ENCODE results near the gene KCNK10.

Gene KCNK10

DNA sequence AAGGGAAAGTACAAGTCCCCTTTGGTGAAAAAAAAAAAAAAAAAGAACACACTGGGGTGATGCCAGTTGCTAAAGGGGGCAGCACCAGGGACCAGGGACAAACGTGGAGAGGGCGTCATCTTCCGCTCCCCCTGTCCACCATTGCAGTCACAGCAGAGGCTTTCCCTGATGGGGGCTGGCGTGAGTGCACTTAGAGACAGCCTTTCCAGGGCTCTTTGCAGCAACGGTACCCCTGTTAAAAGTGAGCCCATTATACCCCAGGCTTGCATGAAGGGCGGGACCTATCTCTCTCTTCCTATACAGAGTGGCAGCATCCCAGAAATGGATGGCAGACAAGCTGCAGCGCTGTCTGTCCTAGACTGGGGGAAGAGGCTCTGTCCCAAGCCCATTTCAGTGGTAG is 155.0 kb downstream of the KCNK10 start:
- TF ChIP-seq, protein P1, sequence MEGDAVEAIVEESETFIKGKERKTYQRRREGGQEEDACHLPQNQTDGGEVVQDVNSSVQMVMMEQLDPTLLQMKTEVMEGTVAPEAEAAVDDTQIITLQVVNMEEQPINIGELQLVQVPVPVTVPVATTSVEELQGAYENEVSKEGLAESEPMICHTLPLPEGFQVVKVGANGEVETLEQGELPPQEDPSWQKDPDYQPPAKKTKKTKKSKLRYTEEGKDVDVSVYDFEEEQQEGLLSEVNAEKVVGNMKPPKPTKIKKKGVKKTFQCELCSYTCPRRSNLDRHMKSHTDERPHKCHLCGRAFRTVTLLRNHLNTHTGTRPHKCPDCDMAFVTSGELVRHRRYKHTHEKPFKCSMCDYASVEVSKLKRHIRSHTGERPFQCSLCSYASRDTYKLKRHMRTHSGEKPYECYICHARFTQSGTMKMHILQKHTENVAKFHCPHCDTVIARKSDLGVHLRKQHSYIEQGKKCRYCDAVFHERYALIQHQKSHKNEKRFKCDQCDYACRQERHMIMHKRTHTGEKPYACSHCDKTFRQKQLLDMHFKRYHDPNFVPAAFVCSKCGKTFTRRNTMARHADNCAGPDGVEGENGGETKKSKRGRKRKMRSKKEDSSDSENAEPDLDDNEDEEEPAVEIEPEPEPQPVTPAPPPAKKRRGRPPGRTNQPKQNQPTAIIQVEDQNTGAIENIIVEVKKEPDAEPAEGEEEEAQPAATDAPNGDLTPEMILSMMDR (conservative IDR thresholded peaks at IDR 0.05; ENCODE audit: low read depth, low read length) = no peak
- no peaks in the 10 kb centered on the region for H4K20me1 ChIP-seq (ENCODE audit: insufficient read depth)
- H3K4me1 ChIP-seq (ENCODE audit: low read depth, poor library complexity, severe bottlenecking) = no peaks in the 10 kb centered on the region
- no peak overlapping the region for H3K4me2 ChIP-seq
- no peaks in the 10 kb centered on the region for H3K27me3 ChIP-seq (ENCODE audit: insufficient read depth, low read depth)
- H3K27ac ChIP-seq = no peak overlapping the region
- H3K9ac ChIP-seq = no peak overlapping the region
- no peak overlapping the region for H3K4me3 ChIP-seq (IDR thresholded peaks at IDR 0.05; ENCODE audit: insufficient read depth, low read depth, low read length)
- no peak overlapping the region for H2AFZ ChIP-seq (ENCODE audit: low read depth)
- no peaks in the 10 kb centered on the region for H3K36me3 ChIP-seq (ENCODE audit: insufficient read depth)
- H3K79me2 ChIP-seq (ENCODE audit: insufficient read depth, low read depth) = no peaks in the 10 kb centered on the region

DNA sequence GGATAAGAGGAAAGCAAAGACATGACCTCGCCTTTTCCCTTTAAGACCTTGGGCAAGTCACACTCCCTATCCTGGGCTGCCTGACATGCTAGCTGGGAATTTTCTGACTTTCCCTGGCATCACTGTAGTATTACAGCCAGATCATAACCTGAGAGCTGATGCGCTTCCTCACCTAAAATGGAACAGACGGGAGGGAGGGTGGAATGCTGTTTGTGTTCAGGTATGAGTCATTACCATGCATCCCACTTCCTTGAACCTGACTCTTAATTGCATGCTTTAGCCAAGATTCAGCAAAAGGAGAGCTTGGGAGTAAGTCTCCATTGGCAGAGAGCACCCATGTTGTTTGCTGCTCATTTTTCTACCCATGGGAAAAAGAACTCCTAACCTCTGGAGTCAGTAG is 156.5 kb downstream of the KCNK10 start:
- no peak overlapping the region for H2AFZ ChIP-seq (ENCODE audit: low read depth)
- no peaks in the 10 kb centered on the region for H3K27me3 ChIP-seq (ENCODE audit: insufficient read depth, low read depth)

DNA sequence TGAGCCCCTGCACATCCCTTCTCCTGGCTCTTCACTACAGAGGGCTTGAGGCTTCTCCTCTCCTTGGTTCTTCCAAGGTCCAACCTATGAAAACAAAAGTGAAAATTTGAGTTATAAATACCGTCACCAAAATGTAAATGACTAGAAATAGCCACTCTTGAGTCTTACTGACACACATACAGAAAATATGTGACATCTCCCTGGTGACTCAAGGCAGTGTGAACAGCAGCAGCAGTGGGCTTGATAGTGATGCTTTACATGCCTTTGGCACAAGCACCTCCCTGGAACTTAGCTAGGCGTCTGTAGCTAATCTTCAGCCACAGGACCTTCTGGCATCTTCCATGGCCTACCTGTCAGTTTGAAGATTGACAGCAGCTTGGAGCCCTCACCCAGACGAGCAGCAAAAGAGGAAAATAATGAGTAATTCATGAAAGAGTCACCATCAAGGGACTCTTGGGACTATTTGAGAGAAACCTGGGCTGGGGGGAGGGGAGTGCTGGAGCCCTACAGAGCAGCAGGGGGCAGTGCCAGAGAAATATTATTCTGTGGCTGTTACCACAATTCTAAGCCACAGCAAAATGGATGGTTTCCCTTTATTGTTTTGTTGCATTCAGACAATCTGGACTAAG is 158.0 kb downstream of the KCNK10 start:
- Histone ChIP-seq H3K4me2 (no peak overlapping the region), H3K4me3 (IDR thresholded peaks at IDR 0.05; ENCODE audit: insufficient read depth, low read depth, low read length) (no peak overlapping the region), H4K20me1 (ENCODE audit: insufficient read depth) (no peaks in the 10 kb centered on the region), H3K27me3 (ENCODE audit: insufficient read depth, low read depth) (no peaks in the 10 kb centered on the region), H3K79me2 (ENCODE audit: insufficient read depth, low read depth) (no peaks in the 10 kb centered on the region), H3K27ac (no peak overlapping the region), H3K36me3 (ENCODE audit: insufficient read depth) (no peaks in the 10 kb centered on the region), H3K4me1 (ENCODE audit: low read depth, poor library complexity, severe bottlenecking) (no peaks in the 10 kb centered on the region), H2AFZ (ENCODE audit: low read depth) (no peak overlapping the region), H3K9ac (no peak overlapping the region)
- TF ChIP-seq, protein P1 (conservative IDR thresholded peaks at IDR 0.05; ENCODE audit: low read depth, low read length) = no peak

More for the DNA sequence above, 156.5 kb downstream of the KCNK10 start:
- H3K36me3 ChIP-seq (ENCODE audit: insufficient read depth) = no peaks in the 10 kb centered on the region
- H3K4me1 ChIP-seq (ENCODE audit: low read depth, poor library complexity, severe bottlenecking) = no peaks in the 10 kb centered on the region
- TF ChIP-seq, protein P1 (conservative IDR thresholded peaks at IDR 0.05; ENCODE audit: low read depth, low read length) = no peak
- no peaks in the 10 kb centered on the region for H4K20me1 ChIP-seq (ENCODE audit: insufficient read depth)
- no peak overlapping the region for H3K4me3 ChIP-seq (IDR thresholded peaks at IDR 0.05; ENCODE audit: insufficient read depth, low read depth, low read length)
- no peaks in the 10 kb centered on the region for H3K79me2 ChIP-seq (ENCODE audit: insufficient read depth, low read depth)
- no peak overlapping the region for H3K9ac ChIP-seq
- no peak overlapping the region for H3K4me2 ChIP-seq
- H3K27ac ChIP-seq = no peak overlapping the region

DNA sequence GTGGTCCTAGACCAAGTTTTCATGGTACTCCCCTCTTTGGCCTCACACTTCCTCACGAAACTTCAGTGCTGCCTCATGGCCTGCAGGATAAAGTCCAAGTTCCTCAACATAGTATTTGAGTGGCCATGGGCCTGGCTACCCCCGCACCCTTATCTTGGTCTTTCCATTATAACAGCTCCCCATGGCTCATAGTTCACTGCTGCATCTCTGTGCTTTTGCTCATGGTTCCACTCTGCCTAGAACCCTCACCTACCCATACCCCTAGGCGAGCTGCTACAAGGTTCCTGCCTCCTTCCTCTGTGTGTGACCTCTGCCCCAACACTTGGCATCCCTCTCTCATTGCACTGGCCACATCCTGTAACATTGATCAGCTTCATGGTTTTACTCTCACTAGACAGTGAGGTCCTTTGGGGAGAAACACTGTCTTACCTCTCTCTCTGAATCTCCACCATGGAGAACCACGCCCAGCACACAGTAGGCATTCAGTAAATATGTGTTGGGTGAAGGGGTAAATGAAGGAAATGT is 159.3 kb downstream of the KCNK10 start:
- no peak overlapping the region for H3K4me2 ChIP-seq
- H3K4me1 ChIP-seq (ENCODE audit: low read depth, poor library complexity, severe bottlenecking) = no peaks in the 10 kb centered on the region
- H4K20me1 ChIP-seq (ENCODE audit: insufficient read depth) = no peaks in the 10 kb centered on the region
- no peaks in the 10 kb centered on the region for H3K79me2 ChIP-seq (ENCODE audit: insufficient read depth, low read depth)
- no peak overlapping the region for H3K27ac ChIP-seq
- H3K36me3 ChIP-seq (ENCODE audit: insufficient read depth) = no peaks in the 10 kb centered on the region
- H3K9ac ChIP-seq = no peak overlapping the region
- H2AFZ ChIP-seq (ENCODE audit: low read depth) = no peak overlapping the region
- no peak overlapping the region for H3K4me3 ChIP-seq (IDR thresholded peaks at IDR 0.05; ENCODE audit: insufficient read depth, low read depth, low read length)
- TF ChIP-seq, protein P1 (conservative IDR thresholded peaks at IDR 0.05; ENCODE audit: low read depth, low read length) = no peak
- no peaks in the 10 kb centered on the region for H3K27me3 ChIP-seq (ENCODE audit: insufficient read depth, low read depth)
